Chondrocyte (in vitro differentiated cells): Measurements from ENCODE around the gene ANKS3. TPM values are rescaled to one million over a fixed set of nuclear protein-coding genes. Genes with fewer than 3 reads are reported as not detected.

Experiments used
- DNase-seq: peaks from one replicate; pipeline ENCODE4 v3.0.0; 2021; ENCODE audit warnings: mixed read lengths, low spot score
- H3K27ac Mint-ChIP-seq: one replicate; pipeline ENCODE4 v1.8.0; 2021; ENCODE audit warnings: mild to moderate bottlenecking, moderate library complexity, mixed read lengths; ENCODE audit not compliant: unreplicated experiment
- H3K27me3 Mint-ChIP-seq: 2 replicates; pipeline ENCODE4 v1.8.0; 2021; ENCODE audit warnings: low read depth, mixed read lengths
- H3K36me3 Mint-ChIP-seq: 2 replicates; pipeline ENCODE4 v1.8.0; 2021; ENCODE audit warnings: low read depth, mixed read lengths
- H3K4me1 Mint-ChIP-seq: 2 replicates; pipeline ENCODE4 v1.8.0; 2021; ENCODE audit warnings: low read depth, mild to moderate bottlenecking, mixed read lengths
- H3K4me3 Mint-ChIP-seq: one replicate; pipeline ENCODE4 v1.8.0; 2021; ENCODE audit warnings: mild to moderate bottlenecking, moderate library complexity, mixed read lengths; ENCODE audit not compliant: unreplicated experiment
- H3K9me3 Mint-ChIP-seq: 2 replicates; pipeline ENCODE4 v1.8.0; 2021; ENCODE audit warnings: low read depth, mixed read lengths
- total RNA-seq: library from RNA; stranded (reverse); gene quantifications from 3 replicates; pipeline ENCODE4 v1.2.1, GENCODE V29; 2021
- TF ChIP-seq, protein P1 (sequence below): fragments of 200-600 bp; sonication (generic); IDR thresholded peaks from 2 replicates; pipeline ENCODE4 v1.5.0; 2021; ENCODE audit warnings: antibody characterized with exemption, mild to moderate bottlenecking, moderate library complexity

ANKS3 gene
- total RNA-seq, 1 donor from 2014 or later = 21.8 TPM

GRCh38 chr16:4777339-4778049 lies 43.4 kb upstream of the ANKS3 start:
- DNase-seq = no peak
- Mint-ChIP-seq H3K4me3 (no peak overlapping the region), H3K4me1 (no peaks in the 10 kb centered on the region), H3K27ac (no peak overlapping the region), H3K9me3 (no peaks in the 10 kb centered on the region), H3K36me3 (no peaks in the 10 kb centered on the region), H3K27me3 (no peaks in the 10 kb centered on the region)
- TF ChIP-seq, protein P1, sequence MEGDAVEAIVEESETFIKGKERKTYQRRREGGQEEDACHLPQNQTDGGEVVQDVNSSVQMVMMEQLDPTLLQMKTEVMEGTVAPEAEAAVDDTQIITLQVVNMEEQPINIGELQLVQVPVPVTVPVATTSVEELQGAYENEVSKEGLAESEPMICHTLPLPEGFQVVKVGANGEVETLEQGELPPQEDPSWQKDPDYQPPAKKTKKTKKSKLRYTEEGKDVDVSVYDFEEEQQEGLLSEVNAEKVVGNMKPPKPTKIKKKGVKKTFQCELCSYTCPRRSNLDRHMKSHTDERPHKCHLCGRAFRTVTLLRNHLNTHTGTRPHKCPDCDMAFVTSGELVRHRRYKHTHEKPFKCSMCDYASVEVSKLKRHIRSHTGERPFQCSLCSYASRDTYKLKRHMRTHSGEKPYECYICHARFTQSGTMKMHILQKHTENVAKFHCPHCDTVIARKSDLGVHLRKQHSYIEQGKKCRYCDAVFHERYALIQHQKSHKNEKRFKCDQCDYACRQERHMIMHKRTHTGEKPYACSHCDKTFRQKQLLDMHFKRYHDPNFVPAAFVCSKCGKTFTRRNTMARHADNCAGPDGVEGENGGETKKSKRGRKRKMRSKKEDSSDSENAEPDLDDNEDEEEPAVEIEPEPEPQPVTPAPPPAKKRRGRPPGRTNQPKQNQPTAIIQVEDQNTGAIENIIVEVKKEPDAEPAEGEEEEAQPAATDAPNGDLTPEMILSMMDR = no peak

DNA sequence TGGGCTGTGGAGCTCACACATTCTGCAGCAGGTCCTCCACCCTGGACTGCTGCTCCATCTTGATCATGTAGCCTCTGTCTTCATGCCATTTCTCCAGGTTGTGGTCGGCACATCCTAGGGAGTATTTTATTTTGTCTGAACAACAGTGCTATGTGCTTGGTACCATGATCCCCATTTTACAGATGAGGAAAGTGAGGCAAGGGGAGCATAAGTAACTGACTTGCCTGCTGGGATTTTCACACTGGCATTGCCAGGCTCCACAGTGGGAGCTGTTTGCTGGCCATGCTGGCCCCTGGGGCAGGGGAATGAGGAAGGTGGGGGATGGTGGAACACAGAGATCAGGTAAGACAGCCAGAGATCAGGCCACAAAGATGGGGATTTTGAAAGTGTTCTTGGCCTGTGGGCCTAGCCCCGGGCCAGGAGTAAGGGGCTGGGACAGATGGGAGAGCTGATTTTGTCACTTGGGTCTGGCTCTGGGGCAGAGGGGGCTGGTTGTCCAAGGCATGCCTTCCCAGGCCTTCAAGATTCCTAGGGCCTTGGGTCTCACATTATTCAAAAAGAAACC lies 42.2 kb upstream of the ANKS3 start:
- H3K4me3 Mint-ChIP-seq = no peak overlapping the region
- no peak overlapping the region for H3K27ac Mint-ChIP-seq
- H3K36me3 Mint-ChIP-seq = no peaks in the 10 kb centered on the region
- H3K9me3 Mint-ChIP-seq = no peaks in the 10 kb centered on the region
- no peaks in the 10 kb centered on the region for H3K4me1 Mint-ChIP-seq
- TF ChIP-seq, protein P1 = no peak
- DNase-seq = no peak
- no peaks in the 10 kb centered on the region for H3K27me3 Mint-ChIP-seq

DNA sequence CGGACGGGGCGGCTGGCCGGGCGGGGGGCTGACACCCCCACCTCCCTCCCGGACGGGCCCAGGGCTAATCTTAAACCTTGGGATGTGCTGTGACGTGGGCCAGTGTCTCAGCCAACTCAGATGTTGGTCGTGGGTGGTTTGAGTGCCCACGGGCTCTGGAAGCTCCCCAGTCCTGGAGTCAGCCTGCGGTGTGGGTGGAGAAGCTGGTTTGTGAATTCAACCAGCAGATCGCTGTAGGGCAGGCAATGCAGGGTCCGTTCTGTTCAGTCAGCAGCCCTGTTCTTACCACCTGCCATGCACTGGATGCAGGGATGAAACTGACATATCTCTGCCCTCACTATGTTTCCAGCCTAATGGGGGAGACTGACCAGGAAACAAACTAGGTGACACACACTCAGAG lies 40.9 kb upstream of the ANKS3 start:
- H3K4me1 Mint-ChIP-seq = no peaks in the 10 kb centered on the region
- no peak overlapping the region for H3K27ac Mint-ChIP-seq
- TF ChIP-seq, protein P1 = no peak
- H3K27me3 Mint-ChIP-seq = no peaks in the 10 kb centered on the region
- H3K36me3 Mint-ChIP-seq = no peaks in the 10 kb centered on the region
- no peak overlapping the region for H3K4me3 Mint-ChIP-seq
- no peak for DNase-seq
- no peaks in the 10 kb centered on the region for H3K9me3 Mint-ChIP-seq

DNA sequence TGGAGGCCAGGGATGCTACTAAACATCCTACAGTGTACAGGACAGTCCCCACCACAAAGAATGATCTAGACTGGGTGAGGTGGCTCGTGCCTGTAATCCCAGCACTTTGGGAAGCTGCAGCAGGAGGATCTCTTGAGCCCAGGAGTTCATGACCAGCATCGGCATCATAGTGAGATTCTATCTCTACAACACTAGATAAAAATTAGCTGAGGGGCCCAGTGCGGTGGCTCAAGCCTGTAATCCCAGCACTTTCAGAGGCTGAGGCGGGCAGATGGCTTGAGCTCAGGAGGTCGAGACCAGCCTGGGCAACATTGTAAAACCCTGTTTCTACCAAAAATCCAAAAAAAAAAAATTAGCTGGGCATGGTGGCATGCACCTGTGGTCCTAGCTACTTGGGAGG lies 38.3 kb upstream of the ANKS3 start:
- no peak for DNase-seq
- H3K4me1 Mint-ChIP-seq = peaks cover 18% of the 10 kb centered on the region
- TF ChIP-seq, protein P1 = no peak
- no peaks in the 10 kb centered on the region for H3K9me3 Mint-ChIP-seq
- no peak overlapping the region for H3K4me3 Mint-ChIP-seq
- H3K36me3 Mint-ChIP-seq = no peaks in the 10 kb centered on the region
- no peak overlapping the region for H3K27ac Mint-ChIP-seq
- no peaks in the 10 kb centered on the region for H3K27me3 Mint-ChIP-seq

DNA sequence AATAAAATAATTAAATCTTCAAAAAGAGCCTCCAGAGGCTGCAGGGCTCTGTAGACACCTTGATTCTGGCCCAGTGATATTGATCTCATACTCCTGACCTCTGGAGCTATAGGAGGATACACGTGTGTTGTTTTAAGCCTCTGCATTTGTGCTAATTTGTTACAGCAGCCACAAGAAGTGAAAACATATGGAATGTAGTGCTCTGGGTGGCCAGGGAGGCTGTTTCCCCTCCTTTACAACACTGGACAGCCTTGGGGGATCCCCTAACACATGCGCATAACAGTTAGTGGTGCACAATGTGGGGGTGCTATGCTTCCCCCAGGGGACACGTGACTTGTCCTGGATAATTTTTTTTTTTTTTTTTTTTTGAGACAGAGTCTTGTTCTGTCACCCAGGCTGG lies 37.6 kb upstream of the ANKS3 start:
- Mint-ChIP-seq H3K27ac (no peak overlapping the region), H3K4me1 (peaks cover 21% of the 10 kb centered on the region)

More for the DNA sequence above, 37.6 kb upstream of the ANKS3 start:
- TF ChIP-seq, protein P1 = no peak
- no peak for DNase-seq
- H3K36me3 Mint-ChIP-seq = no peaks in the 10 kb centered on the region
- no peak overlapping the region for H3K4me3 Mint-ChIP-seq
- H3K9me3 Mint-ChIP-seq = no peaks in the 10 kb centered on the region
- H3K27me3 Mint-ChIP-seq = no peaks in the 10 kb centered on the region
